Pulmonary artery endothelial cell (primary cell): ENCODE measurements around the gene TSTD2. TPM values are rescaled to one million over a fixed set of nuclear protein-coding genes. Genes with fewer than 3 reads are reported as not detected.

Experiments used
- DNase-seq: peaks from one replicate; pipeline ENCODE4 v3.0.0-alpha.2; 2011; ENCODE audit warnings: low read depth, low spot score
- total RNA-seq: library from RNA; depleted of rRNA; stranded (reverse); fragments of >200 nt; gene quantifications from 2 replicates; pipeline ENCODE4 v1.2.3, GENCODE V29; 2014

TSTD2 gene
- 10.0 and 13.2 TPM in 2 replicates for total RNA-seq

- peak; percentile 93 for DNase-seq
These were observed at the start of gene TSTD2, which contains the start of gene NCBP1 for GRCh38 chr9:97632985-97633858. Gene TSTD2, minus strand, starts transcription at chr9:97633368. Its CDS starts 5,806 bp downstream, at chr9:97627562. Gene NCBP1, plus strand, starts transcription at chr9:97633821. Its CDS starts 61 bp downstream, at chr9:97633882.

- DNase-seq: no peak
These were observed 49.1 kb upstream of the TSTD2 start for GRCh38 chr9:97682242-97682641.

GRCh38 chr9:97675655-97676054 is 42.5 kb upstream of the TSTD2 start:
- no peak for DNase-seq

- no peak for DNase-seq
These were observed 40.8 kb upstream of the TSTD2 start for GRCh38 chr9:97673922-97674321.

GRCh38 chr9:97672403-97672802 is 39.2 kb upstream of the TSTD2 start:
- DNase-seq: no peak

- no peak for DNase-seq
These were observed 37.4 kb upstream of the TSTD2 start for GRCh38 chr9:97670586-97670985.

GRCh38 chr9:97668485-97668884 is 35.3 kb upstream of the TSTD2 start:
- DNase-seq: no peak

- DNase-seq: no peak
These were observed 33.9 kb upstream of the TSTD2 start for GRCh38 chr9:97666907-97667686.

GRCh38 chr9:97665742-97666141 is 32.6 kb upstream of the TSTD2 start:
- DNase-seq: no peak

GRCh38 chr9:97660847-97661246 is 27.7 kb upstream of the TSTD2 start:
- no peak for DNase-seq

- no peak for DNase-seq
These were observed 27.2 kb upstream of the TSTD2 start for GRCh38 chr9:97660340-97660739.

GRCh38 chr9:97659771-97660170 is 26.6 kb upstream of the TSTD2 start:
- no peak for DNase-seq

- no peak for DNase-seq
These were observed 25.5 kb upstream of the TSTD2 start for GRCh38 chr9:97658707-97659106.

GRCh38 chr9:97651646-97652045 is 18.5 kb upstream of the TSTD2 start:
- DNase-seq: no peak

GRCh38 chr9:97647996-97648395 is 14.8 kb upstream of the TSTD2 start:
- no peak for DNase-seq

- no peak for DNase-seq
These were observed 12.6 kb upstream of the TSTD2 start for GRCh38 chr9:97645720-97646119.

- DNase-seq: no peak
These were observed 7.2 kb upstream of the TSTD2 start for GRCh38 chr9:97640325-97640724.

- no peak for DNase-seq
These were observed 5.5 kb upstream of the TSTD2 start for GRCh38 chr9:97638666-97639065.

- DNase-seq: no peak
These were observed 3.7 kb upstream of the TSTD2 start for GRCh38 chr9:97636903-97637302.

- DNase-seq: no peak
These were observed 1.9 kb upstream of the TSTD2 start for GRCh38 chr9:97635026-97635425.

GRCh38 chr9:97633859-97634490 is 807 bp upstream of the TSTD2 start:
- no peak for DNase-seq
